ENCODE measurements around the gene NAA25.
"Not testable (repeated sequence)": the region's sequence is repeated elsewhere in the genome, so short reads cannot be mapped to it uniquely, and the experiment has no call there.

NAA25 gene

GRCh38 chr12:112009596-112009995 is 99.0 kb downstream of the NAA25 start:
- not testable (repeated sequence) for DNase-seq (ENCODE audit: low read depth)

- no peak for DNase-seq (ENCODE audit: low read depth)
Measured at GRCh38 chr12:112008918-112009317, 99.7 kb downstream of the NAA25 start.

- no peak for DNase-seq (ENCODE audit: low read depth)
Measured at GRCh38 chr12:112007945-112008344, 100.6 kb downstream of the NAA25 start.

- peak; percentile 34 for DNase-seq (ENCODE audit: low read depth)
Measured at GRCh38 chr12:112005419-112006395, 102.9 kb downstream of the NAA25 start.

- no peak for DNase-seq (ENCODE audit: low read depth)
Measured at GRCh38 chr12:112004041-112004440, 104.5 kb downstream of the NAA25 start.

- peak; percentile 67 for DNase-seq (ENCODE audit: low read depth)
Measured at GRCh38 chr12:112001576-112001975, 107.0 kb downstream of the NAA25 start.

GRCh38 chr12:112000820-112001219 is 107.8 kb downstream of the NAA25 start:
- DNase-seq (ENCODE audit: low read depth) = no peak

GRCh38 chr12:111999129-111999528 is 109.5 kb downstream of the NAA25 start:
- DNase-seq (ENCODE audit: low read depth) = not testable (repeated sequence)

- no peak for DNase-seq (ENCODE audit: low read depth)
Measured at GRCh38 chr12:111998015-111998414, 110.6 kb downstream of the NAA25 start.

- DNase-seq (ENCODE audit: low read depth) = no peak
Measured at GRCh38 chr12:111997300-111997699, 111.3 kb downstream of the NAA25 start.

- DNase-seq (ENCODE audit: low read depth) = no peak
Measured at GRCh38 chr12:111995782-111996480, 112.7 kb downstream of the NAA25 start.

GRCh38 chr12:111994211-111995111 is 114.1 kb downstream of the NAA25 start:
- not testable (repeated sequence) for DNase-seq (ENCODE audit: low read depth)

- no peak for DNase-seq (ENCODE audit: low read depth)
Measured at GRCh38 chr12:111993292-111994150, 115.1 kb downstream of the NAA25 start.

GRCh38 chr12:111992464-111992863 is 116.1 kb downstream of the NAA25 start:
- DNase-seq (ENCODE audit: low read depth) = no peak

- peak; percentile 58 for DNase-seq (ENCODE audit: low read depth)
Measured at GRCh38 chr12:111991946-111992345, 116.6 kb downstream of the NAA25 start.

GRCh38 chr12:111991535-111991934 is 117.0 kb downstream of the NAA25 start:
- no peak for DNase-seq (ENCODE audit: low read depth)

GRCh38 chr12:111984820-111985219 is 123.8 kb downstream of the NAA25 start:
- DNase-seq (ENCODE audit: low read depth) = no peak

- peak; percentile 39 for DNase-seq (ENCODE audit: low read depth)
Measured at GRCh38 chr12:111981987-111982386, 126.6 kb downstream of the NAA25 start.

GRCh38 chr12:111980598-111980997 is 128.0 kb downstream of the NAA25 start:
- no peak for DNase-seq (ENCODE audit: low read depth)

- DNase-seq (ENCODE audit: low read depth) = no peak
Measured at GRCh38 chr12:111978545-111978944, 130.0 kb downstream of the NAA25 start.

- no peak for DNase-seq (ENCODE audit: low read depth)
Measured at GRCh38 chr12:111976860-111977259, 131.7 kb downstream of the NAA25 start.

All from iris pigment epithelial cell (primary cell).